HG03457 (cell line): ENCODE measurements around the gene IGSF21.

Experiments used
- ATAC-seq: cut with Tn5 transposase; IDR thresholded peaks from one replicate; pipeline ENCODE4 v1.9.1; 2021; ENCODE audit warnings: moderate number of reproducible peaks; ENCODE audit not compliant: unreplicated experiment

IGSF21 gene

GRCh38 chr1:18107369-18108298 lies at the start of gene IGSF21:
TSS of gene IGSF21 (plus strand) at chr1:18107798. CDS start at chr1:18108129, 331 bp downstream.
- ATAC-seq, result no peak

- no peak for ATAC-seq
These were observed 49.2 kb upstream of the IGSF21 start for GRCh38 chr1:18058206-18058921.

- no peak for ATAC-seq
These were observed 48.5 kb upstream of the IGSF21 start for GRCh38 chr1:18058981-18059605.

GRCh38 chr1:18060366-18060765 lies 47.2 kb upstream of the IGSF21 start:
- ATAC-seq, result no peak

GRCh38 chr1:18062185-18062584 lies 45.4 kb upstream of the IGSF21 start:
- no peak for ATAC-seq

GRCh38 chr1:18064534-18064933 lies 43.1 kb upstream of the IGSF21 start:
- no peak for ATAC-seq

GRCh38 chr1:18066576-18066975 lies 41.0 kb upstream of the IGSF21 start:
- no peak for ATAC-seq

- ATAC-seq, result no peak
These were observed 37.7 kb upstream of the IGSF21 start for GRCh38 chr1:18069903-18070302.

- no peak for ATAC-seq
These were observed 35.5 kb upstream of the IGSF21 start for GRCh38 chr1:18072066-18072465.

- ATAC-seq, result no peak
These were observed 34.4 kb upstream of the IGSF21 start for GRCh38 chr1:18073066-18073642.

GRCh38 chr1:18077657-18078215 lies 29.9 kb upstream of the IGSF21 start:
- ATAC-seq, result no peak

- no peak for ATAC-seq
These were observed 27.5 kb upstream of the IGSF21 start for GRCh38 chr1:18079941-18080735.

GRCh38 chr1:18085387-18086074 lies 22.1 kb upstream of the IGSF21 start:
- ATAC-seq, result no peak

- ATAC-seq, result no peak
These were observed 19.5 kb upstream of the IGSF21 start for GRCh38 chr1:18088077-18088594.

- ATAC-seq, result no peak
These were observed 18.1 kb upstream of the IGSF21 start for GRCh38 chr1:18089488-18089887.

- ATAC-seq, result no peak
These were observed 17.0 kb upstream of the IGSF21 start for GRCh38 chr1:18090636-18091035.

- ATAC-seq, result no peak
These were observed 15.7 kb upstream of the IGSF21 start for GRCh38 chr1:18091660-18092446.

GRCh38 chr1:18093193-18093592 lies 14.4 kb upstream of the IGSF21 start:
- ATAC-seq, result no peak
